Measurements from ENCODE around the gene TMEM14C.

- TF ChIP-seq CTCF (conservative IDR thresholded peaks at IDR 0.05; ENCODE audit: low read length) (no peak), EZH2phosphoT487 (IDR thresholded peaks at IDR 0.05; ENCODE audit: borderline replicate concordance) (no peak)
These were observed 37.0 kb downstream of the TMEM14C start for GRCh38 chr6:10759884-10760329.

Data from Loucy (cell line).